Glutamatergic neuron (in vitro differentiated cells): ENCODE results near the gene LILRB1. TPM values are rescaled to one million over a fixed set of nuclear protein-coding genes. Genes with fewer than 3 reads are reported as not detected.
A peak's percentile ranks its signal among the peaks of the same experiment; 100 is the strongest.

ENCODE experiments used
- DNase-seq: peaks from one replicate; pipeline ENCODE4 v3.0.0; 2022
- H3K27ac Mint-ChIP-seq: one replicate; pipeline ENCODE4 v1.8.0; 2020; ENCODE audit warnings: mild to moderate bottlenecking, mixed read lengths, inconsistent platforms; ENCODE audit not compliant: unreplicated experiment
- H3K27me3 Mint-ChIP-seq: one replicate; pipeline ENCODE4 v1.8.0; 2020; ENCODE audit warnings: mild to moderate bottlenecking, moderate library complexity, mixed read lengths, inconsistent platforms; ENCODE audit not compliant: unreplicated experiment
- H3K36me3 Mint-ChIP-seq: one replicate; pipeline ENCODE4 v1.8.0; 2020; ENCODE audit warnings: mild to moderate bottlenecking, mixed read lengths, inconsistent platforms; ENCODE audit not compliant: unreplicated experiment
- H3K4me1 Mint-ChIP-seq: one replicate; pipeline ENCODE4 v1.8.0; 2020; ENCODE audit warnings: mild to moderate bottlenecking, low read depth, mixed read lengths, inconsistent platforms; ENCODE audit not compliant: unreplicated experiment
- H3K4me3 Mint-ChIP-seq: one replicate; pipeline ENCODE4 v1.8.0; 2020; ENCODE audit warnings: mild to moderate bottlenecking, mixed read lengths, inconsistent platforms; ENCODE audit not compliant: unreplicated experiment
- H3K9me3 Mint-ChIP-seq: one replicate; pipeline ENCODE4 v1.8.0; 2020; ENCODE audit warnings: mild to moderate bottlenecking, moderate library complexity, mixed read lengths, inconsistent platforms; ENCODE audit not compliant: unreplicated experiment
- CTCF ChIP-seq: fragments of 200-600 bp; sonication (generic); IDR thresholded peaks from one replicate; pipeline ENCODE4 v1.5.0; 2021; ENCODE audit not compliant: partially characterized antibody, unreplicated experiment
- total RNA-seq: library from RNA; stranded (reverse); fragmentation: NEBNext Ultra II Directional; extraction: Animal tissue kit (Norgen Biotek cat#: 25700); gene quantifications from one replicate; pipeline ENCODE4 v1.2.1, GENCODE V29; 2021; ENCODE audit not compliant: unreplicated experiment

Gene LILRB1
- total RNA-seq, 1 donor from 2014 or later = 0.22 TPM

- Mint-ChIP-seq H3K9me3 (peaks cover 4% of the 10 kb centered on the region), H3K4me3 (no peak overlapping the region), H3K4me1 (no peaks in the 10 kb centered on the region), H3K27me3 (no peaks in the 10 kb centered on the region), H3K36me3 (no peaks in the 10 kb centered on the region), H3K27ac (no peak overlapping the region)
- no peak for DNase-seq
- no peak for TF ChIP-seq CTCF
These were observed 13.8 kb downstream of the LILRB1 start for GRCh38 chr19:54644056-54644455.

GRCh38 chr19:54646331-54646841 lies 16.1 kb downstream of the LILRB1 start:
- no peak for TF ChIP-seq CTCF
- DNase-seq = no peak
- Mint-ChIP-seq H3K36me3 (no peaks in the 10 kb centered on the region), H3K9me3 (peaks cover 4% of the 10 kb centered on the region), H3K27me3 (no peaks in the 10 kb centered on the region), H3K4me3 (no peak overlapping the region), H3K4me1 (no peaks in the 10 kb centered on the region), H3K27ac (no peak overlapping the region)

GRCh38 chr19:54648129-54648528 lies 17.8 kb downstream of the LILRB1 start:
- H3K4me1 Mint-ChIP-seq = no peaks in the 10 kb centered on the region
- no peaks in the 10 kb centered on the region for H3K36me3 Mint-ChIP-seq
- DNase-seq = no peak
- peaks cover 2% of the 10 kb centered on the region for H3K9me3 Mint-ChIP-seq
- no peak for TF ChIP-seq CTCF
- H3K27me3 Mint-ChIP-seq = no peaks in the 10 kb centered on the region
- no peak overlapping the region for H3K27ac Mint-ChIP-seq
- H3K4me3 Mint-ChIP-seq = no peak overlapping the region

- Mint-ChIP-seq H3K9me3 (peaks cover 2% of the 10 kb centered on the region), H3K36me3 (no peaks in the 10 kb centered on the region), H3K4me1 (peaks cover 9% of the 10 kb centered on the region), H3K27ac (no peak overlapping the region), H3K4me3 (no peak overlapping the region), H3K27me3 (no peaks in the 10 kb centered on the region)
- TF ChIP-seq CTCF = no peak
- no peak for DNase-seq
These were observed 19.9 kb downstream of the LILRB1 start for GRCh38 chr19:54650108-54650655.

- no peak for DNase-seq
- H3K4me1 Mint-ChIP-seq = peaks cover 9% of the 10 kb centered on the region
- peak; percentile 82 for TF ChIP-seq CTCF
- H3K27ac Mint-ChIP-seq = no peak overlapping the region
- no peaks in the 10 kb centered on the region for H3K36me3 Mint-ChIP-seq
- peaks cover 2% of the 10 kb centered on the region for H3K27me3 Mint-ChIP-seq
- no peak overlapping the region for H3K4me3 Mint-ChIP-seq
- peaks cover 3% of the 10 kb centered on the region for H3K9me3 Mint-ChIP-seq
These were observed 23.0 kb downstream of the LILRB1 start for GRCh38 chr19:54653181-54653809.
